ENCODE data around the gene EMC9.

GRCh38 chr14:24183014-24183481, 41.7 kb upstream of the EMC9 start:
- TF ChIP-seq FOXK2 (IDR thresholded peaks at IDR 0.05) (no peak), BHLHE40 (IDR thresholded peaks at IDR 0.05; ENCODE audit: borderline replicate concordance) (no peak), SP1 (IDR thresholded peaks at IDR 0.05) (no peak)

All from HEK293T (cell line).